Measurements from ENCODE around the gene DUSP7. TPM values are rescaled to one million over a fixed set of nuclear protein-coding genes. Genes with fewer than 3 reads are reported as not detected.
A peak's percentile ranks its signal among the peaks of the same experiment; 100 is the strongest.

DUSP7 gene
- total RNA-seq, 1 donor from 2014 or later = 2.4 TPM

- H3K27ac Mint-ChIP-seq = peak overlapping the region; percentile 57
- Histone ChIP-seq H3K9me3 (ENCODE audit: low read depth) (no peaks in the 10 kb centered on the region), H3K36me3 (no peaks in the 10 kb centered on the region), H3K4me2 (peak overlapping the region; percentile 72), H3F3A (ENCODE audit: low read depth) (peaks cover 28% of the 10 kb centered on the region), H3K27me3 (no peaks in the 10 kb centered on the region), H4K20me1 (ENCODE audit: low read depth) (no peaks in the 10 kb centered on the region), H3K9ac (no peak overlapping the region), H3K27ac (no peak overlapping the region), H2AFZ (replicated peaks) (no peak overlapping the region), H3K79me2 (ENCODE audit: low read depth) (no peaks in the 10 kb centered on the region), H3K4me1 (peaks cover 47% of the 10 kb centered on the region), H3K4me3 (no peak overlapping the region)
- no peak for TF ChIP-seq EZH2 (IDR thresholded peaks at IDR 0.05)
- TF ChIP-seq, protein P1, sequence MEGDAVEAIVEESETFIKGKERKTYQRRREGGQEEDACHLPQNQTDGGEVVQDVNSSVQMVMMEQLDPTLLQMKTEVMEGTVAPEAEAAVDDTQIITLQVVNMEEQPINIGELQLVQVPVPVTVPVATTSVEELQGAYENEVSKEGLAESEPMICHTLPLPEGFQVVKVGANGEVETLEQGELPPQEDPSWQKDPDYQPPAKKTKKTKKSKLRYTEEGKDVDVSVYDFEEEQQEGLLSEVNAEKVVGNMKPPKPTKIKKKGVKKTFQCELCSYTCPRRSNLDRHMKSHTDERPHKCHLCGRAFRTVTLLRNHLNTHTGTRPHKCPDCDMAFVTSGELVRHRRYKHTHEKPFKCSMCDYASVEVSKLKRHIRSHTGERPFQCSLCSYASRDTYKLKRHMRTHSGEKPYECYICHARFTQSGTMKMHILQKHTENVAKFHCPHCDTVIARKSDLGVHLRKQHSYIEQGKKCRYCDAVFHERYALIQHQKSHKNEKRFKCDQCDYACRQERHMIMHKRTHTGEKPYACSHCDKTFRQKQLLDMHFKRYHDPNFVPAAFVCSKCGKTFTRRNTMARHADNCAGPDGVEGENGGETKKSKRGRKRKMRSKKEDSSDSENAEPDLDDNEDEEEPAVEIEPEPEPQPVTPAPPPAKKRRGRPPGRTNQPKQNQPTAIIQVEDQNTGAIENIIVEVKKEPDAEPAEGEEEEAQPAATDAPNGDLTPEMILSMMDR (IDR thresholded peaks at IDR 0.05) = no peak
- TF ChIP-seq EZH2phosphoT487 (IDR thresholded peaks at IDR 0.05) = no peak
- H3K4me1 Mint-ChIP-seq = peaks cover 61% of the 10 kb centered on the region
- H3K4me3 Mint-ChIP-seq = peak overlapping the region; percentile 58
- no peaks in the 10 kb centered on the region for H3K36me3 Mint-ChIP-seq
- peak; percentile 57 for DNase-seq (ENCODE audit: low spot score)
- H3K27me3 Mint-ChIP-seq (ENCODE audit: insufficient read depth, low read depth) = no peaks in the 10 kb centered on the region
- H3K9me3 Mint-ChIP-seq = no peaks in the 10 kb centered on the region
Measured at GRCh38 chr3:52005571-52005986, 50.8 kb downstream of the DUSP7 start.

GRCh38 chr3:52004906-52005395 lies 51.4 kb downstream of the DUSP7 start:
- Histone ChIP-seq H3K27ac (no peak overlapping the region), H3K27me3 (no peaks in the 10 kb centered on the region), H3K79me2 (ENCODE audit: low read depth) (no peaks in the 10 kb centered on the region), H3K36me3 (no peaks in the 10 kb centered on the region), H4K20me1 (ENCODE audit: low read depth) (no peaks in the 10 kb centered on the region), H3K4me2 (peak overlapping the region; percentile 72), H2AFZ (replicated peaks) (no peak overlapping the region), H3K4me1 (peaks cover 47% of the 10 kb centered on the region), H3K4me3 (no peak overlapping the region), H3F3A (ENCODE audit: low read depth) (peaks cover 28% of the 10 kb centered on the region), H3K9me3 (ENCODE audit: low read depth) (no peaks in the 10 kb centered on the region), H3K9ac (no peak overlapping the region)
- no peaks in the 10 kb centered on the region for H3K9me3 Mint-ChIP-seq
- H3K4me3 Mint-ChIP-seq = peak overlapping the region; percentile 70
- peak overlapping the region; percentile 66 for H3K27ac Mint-ChIP-seq
- no peaks in the 10 kb centered on the region for H3K36me3 Mint-ChIP-seq
- no peaks in the 10 kb centered on the region for H3K27me3 Mint-ChIP-seq (ENCODE audit: insufficient read depth, low read depth)
- peak; percentile 29 for DNase-seq (ENCODE audit: low spot score)
- TF ChIP-seq, protein P1 (IDR thresholded peaks at IDR 0.05) = no peak
- TF ChIP-seq EZH2 (IDR thresholded peaks at IDR 0.05) (no peak), EZH2phosphoT487 (IDR thresholded peaks at IDR 0.05) (no peak)
- peaks cover 61% of the 10 kb centered on the region for H3K4me1 Mint-ChIP-seq

GRCh38 chr3:52004163-52004787 lies 52.1 kb downstream of the DUSP7 start:
- Histone ChIP-seq H4K20me1 (ENCODE audit: low read depth) (no peaks in the 10 kb centered on the region), H3F3A (ENCODE audit: low read depth) (peaks cover 28% of the 10 kb centered on the region), H2AFZ (replicated peaks) (no peak overlapping the region), H3K4me2 (peak overlapping the region; percentile 72), H3K27ac (no peak overlapping the region), H3K27me3 (no peaks in the 10 kb centered on the region), H3K36me3 (no peaks in the 10 kb centered on the region), H3K9me3 (ENCODE audit: low read depth) (no peaks in the 10 kb centered on the region), H3K4me1 (peaks cover 47% of the 10 kb centered on the region), H3K4me3 (peak overlapping the region; percentile 45), H3K9ac (no peak overlapping the region), H3K79me2 (ENCODE audit: low read depth) (no peaks in the 10 kb centered on the region)
- peak overlapping the region; percentile 99 for H3K27ac Mint-ChIP-seq
- H3K27me3 Mint-ChIP-seq (ENCODE audit: insufficient read depth, low read depth) = no peaks in the 10 kb centered on the region
- no peaks in the 10 kb centered on the region for H3K36me3 Mint-ChIP-seq
- no peaks in the 10 kb centered on the region for H3K9me3 Mint-ChIP-seq
- TF ChIP-seq, protein P1 (IDR thresholded peaks at IDR 0.05) = peak; percentile 76
- no peak for TF ChIP-seq EZH2 (IDR thresholded peaks at IDR 0.05)
- H3K4me3 Mint-ChIP-seq = peak overlapping the region; percentile 61
- peaks cover 61% of the 10 kb centered on the region for H3K4me1 Mint-ChIP-seq
- DNase-seq (ENCODE audit: low spot score) = peak; percentile 90
